Smooth muscle cell (in vitro differentiated cells): ENCODE results near the gene BLZF1. TPM values are rescaled to one million over a fixed set of nuclear protein-coding genes. Genes with fewer than 3 reads are reported as not detected.
"Not testable (repeated sequence)": the region's sequence is repeated elsewhere in the genome, so short reads cannot be mapped to it uniquely, and the experiment has no call there.

Experiments used
- DNase-seq: peaks from one replicate; lab custom pipeline; 2025; ENCODE audit not compliant: unreplicated experiment; lab: John Stamatoyannopoulos, UW
- H2AFZ ChIP-seq: fragments of 200-600 bp; sonication (generic); 2 replicates; pipeline ENCODE4 v1.6.0; 2016; ENCODE audit warnings: antibody characterized with exemption, low read depth, mild to moderate bottlenecking
- H3F3A ChIP-seq: fragments of 200-600 bp; sonication (generic); 2 replicates; pipeline ENCODE4 v1.6.0; 2017; ENCODE audit warnings: antibody characterized with exemption, low read depth
- H3K27ac ChIP-seq: fragments of 200-600 bp; sonication (generic); 2 replicates; pipeline ENCODE4 v1.5.1; 2016; ENCODE audit warnings: low read depth, mild to moderate bottlenecking
- H3K27me3 ChIP-seq: fragments of 200-600 bp; sonication (generic); 2 replicates; pipeline ENCODE4 v1.6.1; 2016; ENCODE audit warnings: low read depth, mild to moderate bottlenecking
- H3K36me3 ChIP-seq: fragments of 200-600 bp; sonication (generic); 2 replicates; pipeline ENCODE4 v1.5.1; 2016; ENCODE audit warnings: low read depth
- H3K4me1 ChIP-seq: fragments of 200-600 bp; sonication (generic); 2 replicates; pipeline ENCODE4 v1.5.1; 2016; ENCODE audit warnings: low read depth
- H3K4me2 ChIP-seq: fragments of 200-600 bp; sonication (generic); 2 replicates; pipeline ENCODE4 v1.6.0; 2016; ENCODE audit warnings: mild to moderate bottlenecking
- H3K4me3 ChIP-seq: fragments of 200-600 bp; sonication (generic); 2 replicates; pipeline ENCODE4 v1.5.1; 2016; ENCODE audit warnings: mild to moderate bottlenecking
- H3K79me2 ChIP-seq: fragments of 200-600 bp; sonication (generic); 2 replicates; pipeline ENCODE4 v1.6.0; 2016; ENCODE audit warnings: low read depth, mild to moderate bottlenecking
- H3K9ac ChIP-seq: fragments of 200-600 bp; sonication (generic); 2 replicates; pipeline ENCODE4 v1.6.0; 2016; ENCODE audit warnings: low read depth
- H3K9me3 ChIP-seq: fragments of 200-600 bp; sonication (generic); replicated peaks from 2 replicates; pipeline ENCODE4 v1.5.1; 2016; ENCODE audit warnings: low read depth
- H4K20me1 ChIP-seq: fragments of 200-600 bp; sonication (generic); 2 replicates; pipeline ENCODE4 v1.6.0; 2016; ENCODE audit warnings: low read depth
- CTCF ChIP-seq: fragments of 200-600 bp; sonication (generic); IDR thresholded peaks from 2 replicates; pipeline ENCODE4 v1.5.1; 2017; ENCODE audit warnings: borderline replicate concordance, mild to moderate bottlenecking, antibody characterized with exemption; ENCODE audit not compliant: insufficient read depth, poor library complexity, severe bottlenecking
- WGBS: methylation state at CpG from one replicate; pipeline ENCODE4 v1.1.7; 2016; ENCODE audit warnings: low lambda C conversion rate; 5-methylcytosine and 5-hydroxymethylcytosine counted together
- polyA plus RNA-seq: library from polyadenylated mRNA; unstranded; fragments of >200 nt; fragmentation: Nextera tagmentation; extraction: Ambion mirVana; gene quantifications from 2 replicates; pipeline ENCODE4 v1.2.1, GENCODE V29; 2016
- total RNA-seq: library from RNA; depleted of rRNA; stranded (reverse); fragments of >200 nt; gene quantifications from 2 replicates; pipeline ENCODE4 v1.2.3, GENCODE V29; 2014

Gene BLZF1
- total and polyA plus RNA-seq, 2 experiments from 2014 or later, result 21.9 to 43.7 TPM

GRCh38 chr1:169327875-169328274 lies 40.1 kb upstream of the BLZF1 start:
- Histone ChIP-seq H4K20me1 (peaks cover 7% of the 10 kb centered on the region), H3K9ac (no peak overlapping the region), H3K4me3 (no peak overlapping the region), H3K27me3 (no peaks in the 10 kb centered on the region), H3K4me2 (no peak overlapping the region), H3K4me1 (no peaks in the 10 kb centered on the region), H3K79me2 (peaks cover 32% of the 10 kb centered on the region), H3F3A (no peaks in the 10 kb centered on the region), H3K27ac (no peak overlapping the region), H2AFZ (no peak overlapping the region), H3K9me3 (no peaks in the 10 kb centered on the region), H3K36me3 (no peaks in the 10 kb centered on the region)
- DNase-seq, result no peak
- no peak for TF ChIP-seq CTCF
- 82% methylated on average over 2 of the region's 2 CpGs for WGBS

- Histone ChIP-seq H3K9me3 (no peaks in the 10 kb centered on the region), H3K9ac (no peak overlapping the region), H3K4me3 (no peak overlapping the region), H3K4me2 (no peak overlapping the region), H4K20me1 (peaks cover 7% of the 10 kb centered on the region), H3K27ac (no peak overlapping the region), H3K36me3 (no peaks in the 10 kb centered on the region), H3F3A (no peaks in the 10 kb centered on the region), H3K27me3 (no peaks in the 10 kb centered on the region), H2AFZ (no peak overlapping the region), H3K79me2 (peaks cover 41% of the 10 kb centered on the region), H3K4me1 (no peaks in the 10 kb centered on the region)
- WGBS, result 94% methylated on average over 1 of the region's 1 CpG
- TF ChIP-seq CTCF, result no peak
- DNase-seq, result no peak
Observed at GRCh38 chr1:169329383-169329782, 38.6 kb upstream of the BLZF1 start.

GRCh38 chr1:169330927-169331326 lies 37.1 kb upstream of the BLZF1 start:
- no peaks in the 10 kb centered on the region for H3K27me3 ChIP-seq
- H3F3A ChIP-seq, result no peaks in the 10 kb centered on the region
- H3K36me3 ChIP-seq, result no peaks in the 10 kb centered on the region
- no peaks in the 10 kb centered on the region for H3K4me1 ChIP-seq
- no peak for TF ChIP-seq CTCF
- H3K4me2 ChIP-seq, result no peak overlapping the region
- no peaks in the 10 kb centered on the region for H4K20me1 ChIP-seq
- no peak overlapping the region for H3K27ac ChIP-seq
- no peak overlapping the region for H3K9ac ChIP-seq
- peaks cover 33% of the 10 kb centered on the region for H3K79me2 ChIP-seq
- H3K4me3 ChIP-seq, result no peak overlapping the region
- no peak for DNase-seq
- H3K9me3 ChIP-seq, result no peaks in the 10 kb centered on the region
- H2AFZ ChIP-seq, result no peak overlapping the region
- 97% methylated on average over 2 of the region's 2 CpGs for WGBS

GRCh38 chr1:169334727-169335126 lies 33.3 kb upstream of the BLZF1 start:
- not testable (repeated sequence) for DNase-seq, H3K4me1 ChIP-seq
- 91% methylated on average over 3 of the region's 3 CpGs for WGBS

GRCh38 chr1:169336947-169337715 lies 30.9 kb upstream of the BLZF1 start:
- not testable (repeated sequence) for H3K27me3 ChIP-seq, H3K36me3 ChIP-seq, H3K4me3 ChIP-seq, H3K4me2 ChIP-seq, H4K20me1 ChIP-seq, H3K4me1 ChIP-seq, DNase-seq, H3K9me3 ChIP-seq, H3F3A ChIP-seq, H3K9ac ChIP-seq, H2AFZ ChIP-seq, H3K27ac ChIP-seq
- H3K79me2 ChIP-seq, result peaks cover 15% of the 10 kb centered on the region
- WGBS, result 99% methylated on average over 32 of the region's 35 CpGs

More at GRCh38 chr1:169334727-169335126, 33.3 kb upstream of the BLZF1 start:
- H3K9ac ChIP-seq, H3K27ac ChIP-seq, H3K36me3 ChIP-seq, H3F3A ChIP-seq, H3K4me2 ChIP-seq, H2AFZ ChIP-seq, H3K27me3 ChIP-seq, H4K20me1 ChIP-seq, H3K4me3 ChIP-seq, H3K9me3 ChIP-seq: not testable (repeated sequence)
- H3K79me2 ChIP-seq, result peaks cover 25% of the 10 kb centered on the region
